ENCODE measurements around the gene OTX2.

Gene OTX2

GRCh38 chr14:56797003-56797568 lies 13.2 kb downstream of the OTX2 start:
- DNase-seq (ENCODE audit: low read depth in 1 of 2, low spot score in 1 of 2), result no peak

- DNase-seq (ENCODE audit: low read depth in 1 of 2, low spot score in 1 of 2), result no peak
Observed at GRCh38 chr14:56796259-56796658, 14.0 kb downstream of the OTX2 start.

GRCh38 chr14:56795284-56795622 lies 15.0 kb downstream of the OTX2 start:
- DNase-seq (ENCODE audit: low read depth in 1 of 2, low spot score in 1 of 2), result no peak

- no peak for DNase-seq (ENCODE audit: low read depth in 1 of 2, low spot score in 1 of 2)
Observed at GRCh38 chr14:56794557-56795283, 15.6 kb downstream of the OTX2 start.

GRCh38 chr14:56794088-56794556 lies 16.2 kb downstream of the OTX2 start:
- DNase-seq (ENCODE audit: low read depth in 1 of 2, low spot score in 1 of 2), result no peak

- DNase-seq (ENCODE audit: low read depth in 1 of 2, low spot score in 1 of 2), result no peak
Observed at GRCh38 chr14:56789955-56790354, 20.3 kb downstream of the OTX2 start.

- DNase-seq (ENCODE audit: low read depth in 1 of 2, low spot score in 1 of 2), result no peak
Observed at GRCh38 chr14:56787530-56787929, 22.7 kb downstream of the OTX2 start.

- no peak for DNase-seq (ENCODE audit: low read depth in 1 of 2, low spot score in 1 of 2)
Observed at GRCh38 chr14:56782711-56783110, 27.6 kb downstream of the OTX2 start.

- no peak for DNase-seq (ENCODE audit: low read depth in 1 of 2, low spot score in 1 of 2)
Observed at GRCh38 chr14:56774503-56774902, 35.8 kb downstream of the OTX2 start.

GRCh38 chr14:56770512-56770911 lies 39.8 kb downstream of the OTX2 start:
- DNase-seq (ENCODE audit: low read depth in 1 of 2, low spot score in 1 of 2), result no peak

GRCh38 chr14:56760164-56760914 lies 49.9 kb downstream of the OTX2 start:
- no peak for DNase-seq (ENCODE audit: low read depth in 1 of 2, low spot score in 1 of 2)

GRCh38 chr14:56759633-56760032 lies 50.6 kb downstream of the OTX2 start:
- DNase-seq (ENCODE audit: low read depth in 1 of 2, low spot score in 1 of 2), result no peak

- DNase-seq (ENCODE audit: low read depth in 1 of 2, low spot score in 1 of 2), result no peak
Observed at GRCh38 chr14:56759094-56759493, 51.2 kb downstream of the OTX2 start.

- DNase-seq (ENCODE audit: low read depth in 1 of 2, low spot score in 1 of 2), result no peak
Observed at GRCh38 chr14:56754921-56755320, 55.4 kb downstream of the OTX2 start.

- DNase-seq (ENCODE audit: low read depth in 1 of 2, low spot score in 1 of 2), result no peak
Observed at GRCh38 chr14:56753396-56753795, 56.9 kb downstream of the OTX2 start.

GRCh38 chr14:56752428-56752827 lies 57.9 kb downstream of the OTX2 start:
- no peak for DNase-seq (ENCODE audit: low read depth in 1 of 2, low spot score in 1 of 2)

- DNase-seq (ENCODE audit: low read depth in 1 of 2, low spot score in 1 of 2), result no peak
Observed at GRCh38 chr14:56751471-56751870, 58.8 kb downstream of the OTX2 start.
